Measurements from ENCODE around the gene SLC9B1. TPM values are rescaled to one million over a fixed set of nuclear protein-coding genes. Genes with fewer than 3 reads are reported as not detected.

SLC9B1 gene
- polyA plus RNA-seq, 1 experiment: 0.35 TPM

DNA sequence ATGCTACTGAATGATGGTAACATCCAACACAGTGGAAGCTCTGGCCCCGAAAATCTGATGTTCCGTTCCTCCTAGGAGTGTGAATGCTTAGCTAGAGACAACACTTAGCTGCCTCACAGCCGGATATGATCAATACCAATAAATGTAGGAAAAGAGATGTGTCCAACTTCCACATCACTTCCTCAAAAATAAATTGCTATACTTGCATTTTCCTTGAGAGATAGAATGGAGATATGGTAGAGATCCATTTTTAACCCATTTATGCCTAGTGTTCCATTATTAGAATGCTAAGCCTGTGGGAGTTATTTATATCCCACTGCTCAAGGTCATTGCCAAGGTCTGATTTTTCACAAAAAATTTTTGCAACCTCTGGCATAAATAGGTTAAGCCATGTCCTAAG lies 5.5 kb upstream of the SLC9B1 start:
- Histone ChIP-seq H3K9me3 (ENCODE audit: control insufficient read depth, insufficient read depth, low read length) (no peaks in the 10 kb centered on the region), H3K4me3 (ENCODE audit: low read depth, low read length) (no peak overlapping the region), H3K27ac (ENCODE audit: low read depth, low read length) (no peak overlapping the region), H3K27me3 (ENCODE audit: control insufficient read depth, insufficient read depth, low read length) (no peaks in the 10 kb centered on the region)
- no peak for DNase-seq (ENCODE audit: low read depth, low spot score)
- TF ChIP-seq, protein P1, sequence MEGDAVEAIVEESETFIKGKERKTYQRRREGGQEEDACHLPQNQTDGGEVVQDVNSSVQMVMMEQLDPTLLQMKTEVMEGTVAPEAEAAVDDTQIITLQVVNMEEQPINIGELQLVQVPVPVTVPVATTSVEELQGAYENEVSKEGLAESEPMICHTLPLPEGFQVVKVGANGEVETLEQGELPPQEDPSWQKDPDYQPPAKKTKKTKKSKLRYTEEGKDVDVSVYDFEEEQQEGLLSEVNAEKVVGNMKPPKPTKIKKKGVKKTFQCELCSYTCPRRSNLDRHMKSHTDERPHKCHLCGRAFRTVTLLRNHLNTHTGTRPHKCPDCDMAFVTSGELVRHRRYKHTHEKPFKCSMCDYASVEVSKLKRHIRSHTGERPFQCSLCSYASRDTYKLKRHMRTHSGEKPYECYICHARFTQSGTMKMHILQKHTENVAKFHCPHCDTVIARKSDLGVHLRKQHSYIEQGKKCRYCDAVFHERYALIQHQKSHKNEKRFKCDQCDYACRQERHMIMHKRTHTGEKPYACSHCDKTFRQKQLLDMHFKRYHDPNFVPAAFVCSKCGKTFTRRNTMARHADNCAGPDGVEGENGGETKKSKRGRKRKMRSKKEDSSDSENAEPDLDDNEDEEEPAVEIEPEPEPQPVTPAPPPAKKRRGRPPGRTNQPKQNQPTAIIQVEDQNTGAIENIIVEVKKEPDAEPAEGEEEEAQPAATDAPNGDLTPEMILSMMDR (IDR thresholded peaks at IDR 0.05; ENCODE audit: low read depth, low read length): no peak
- POLR2A ChIA-PET: no interaction called here
- CTCF ChIA-PET: interaction anchor here (1.0 kb wide), 1 partner anchor 21 kb away, joined by 3 read pairs; no protein-coding TSS in a partner anchor

DNA sequence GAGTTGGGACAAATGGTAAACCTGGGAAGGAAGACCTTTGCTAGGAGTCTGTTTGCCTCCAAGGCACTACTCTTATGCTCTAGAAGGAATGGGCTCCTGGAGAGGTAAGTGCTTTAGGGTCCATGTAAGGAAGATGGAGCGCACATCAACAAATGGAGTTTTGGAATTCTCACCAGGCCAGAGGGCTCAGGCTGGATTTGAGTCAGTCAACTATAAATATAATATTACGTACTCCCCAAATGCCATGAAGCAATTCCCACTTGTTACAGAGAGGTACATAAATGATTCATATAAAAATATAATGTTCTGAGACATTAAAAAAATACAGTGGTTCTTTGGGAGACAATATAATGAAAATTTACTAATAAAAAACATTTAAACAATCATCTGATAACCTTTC lies 1.6 kb upstream of the SLC9B1 start:
- no peak for DNase-seq (ENCODE audit: low read depth, low spot score)
- POLR2A ChIA-PET: no interaction called here
- Histone ChIP-seq H3K4me3 (ENCODE audit: low read depth, low read length) (no peak overlapping the region), H3K9me3 (ENCODE audit: control insufficient read depth, insufficient read depth, low read length) (no peaks in the 10 kb centered on the region), H3K27ac (ENCODE audit: low read depth, low read length) (no peak overlapping the region), H3K27me3 (ENCODE audit: control insufficient read depth, insufficient read depth, low read length) (no peaks in the 10 kb centered on the region)
- CTCF ChIA-PET: no interaction called here
- TF ChIP-seq, protein P1 (IDR thresholded peaks at IDR 0.05; ENCODE audit: low read depth, low read length): no peak

GRCh38 chr4:103018391-103019307 lies 856 bp downstream of the SLC9B1 start:
- Histone ChIP-seq H3K27ac (ENCODE audit: low read depth, low read length) (peak overlapping the region; percentile 92), H3K9me3 (ENCODE audit: control insufficient read depth, insufficient read depth, low read length) (no peaks in the 10 kb centered on the region), H3K27me3 (ENCODE audit: control insufficient read depth, insufficient read depth, low read length) (no peaks in the 10 kb centered on the region), H3K4me3 (ENCODE audit: low read depth, low read length) (peak overlapping the region; percentile 62)
- ChIA-PET CTCF (interaction anchor here (1.1 to 1.7 kb wide), 4 partner anchors 9 to 398 kb away, joined by 3 to 4 read pairs (median 4); no protein-coding TSS in a partner anchor), POLR2A (no interaction called here)
- TF ChIP-seq, protein P1 (IDR thresholded peaks at IDR 0.05; ENCODE audit: low read depth, low read length): no peak
- no peak for DNase-seq (ENCODE audit: low read depth, low spot score)

GRCh38 chr4:103012551-103012950 lies 7.0 kb downstream of the SLC9B1 start:
- no peak for DNase-seq (ENCODE audit: low read depth, low spot score)

More at GRCh38 chr4:103012551-103012950, 7.0 kb downstream of the SLC9B1 start:
- H3K27me3 ChIP-seq (ENCODE audit: control insufficient read depth, insufficient read depth, low read length): no peaks in the 10 kb centered on the region
- no peak overlapping the region for H3K4me3 ChIP-seq (ENCODE audit: low read depth, low read length)
- ChIA-PET CTCF (interaction anchor here (0.6 to 5.0 kb wide), 5 partner anchors 79 to 1858 kb away, joined by 3 to 34 read pairs (median 3); no protein-coding TSS in a partner anchor), POLR2A (no interaction called here)
- no peak overlapping the region for H3K27ac ChIP-seq (ENCODE audit: low read depth, low read length)
- TF ChIP-seq, protein P1 (IDR thresholded peaks at IDR 0.05; ENCODE audit: low read depth, low read length): no peak
- no peaks in the 10 kb centered on the region for H3K9me3 ChIP-seq (ENCODE audit: control insufficient read depth, insufficient read depth, low read length)

Data from AG04450 (cell line).